Duodenal mucosa (tissue), 2 donors: ENCODE data around the gene CYBRD1.
A peak's percentile ranks its signal among the peaks of the same experiment; 100 is the strongest.

ENCODE experiments used
- H3K27ac ChIP-seq: one replicate; pipeline ENCODE4 v1.7.0; 2013; ENCODE audit warnings: low read depth, low read length
- H3K27me3 ChIP-seq, 2 donors: one replicate each; pipeline ENCODE4 v1.7.0; 2013; ENCODE audit warnings: low read length in 2 of 2, control low read depth in 1 of 2; ENCODE audit not compliant: insufficient read depth in 2 of 2, control insufficient read depth in 1 of 2
- H3K36me3 ChIP-seq, 2 donors: one replicate each; pipeline ENCODE4 v1.7.0; 2013; ENCODE audit warnings: low read length in 2 of 2, control low read depth in 1 of 2; ENCODE audit not compliant: insufficient read depth in 2 of 2, control insufficient read depth in 1 of 2
- H3K4me1 ChIP-seq, 2 donors: one replicate each; pipeline ENCODE4 v1.7.0; 2013; ENCODE audit warnings: low read length in 2 of 2, control low read depth in 1 of 2; ENCODE audit not compliant: insufficient read depth in 2 of 2, control insufficient read depth in 1 of 2
- H3K4me3 ChIP-seq, 2 donors: one replicate each; pipeline ENCODE4 v1.7.0; 2013; ENCODE audit warnings: low read length in 2 of 2, low read depth in 1 of 2
- H3K9ac ChIP-seq, 2 donors: one replicate each; pipeline ENCODE4 v1.7.0; 2013; ENCODE audit warnings: low read length in 2 of 2, low read depth in 1 of 2
- H3K9me3 ChIP-seq, 2 donors: one replicate each; pipeline ENCODE4 v1.7.0; 2013; ENCODE audit warnings: low read length in 2 of 2, control low read depth in 1 of 2; ENCODE audit not compliant: control insufficient read depth in 1 of 2

Gene CYBRD1, protein sequence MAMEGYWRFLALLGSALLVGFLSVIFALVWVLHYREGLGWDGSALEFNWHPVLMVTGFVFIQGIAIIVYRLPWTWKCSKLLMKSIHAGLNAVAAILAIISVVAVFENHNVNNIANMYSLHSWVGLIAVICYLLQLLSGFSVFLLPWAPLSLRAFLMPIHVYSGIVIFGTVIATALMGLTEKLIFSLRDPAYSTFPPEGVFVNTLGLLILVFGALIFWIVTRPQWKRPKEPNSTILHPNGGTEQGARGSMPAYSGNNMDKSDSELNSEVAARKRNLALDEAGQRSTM

DNA sequence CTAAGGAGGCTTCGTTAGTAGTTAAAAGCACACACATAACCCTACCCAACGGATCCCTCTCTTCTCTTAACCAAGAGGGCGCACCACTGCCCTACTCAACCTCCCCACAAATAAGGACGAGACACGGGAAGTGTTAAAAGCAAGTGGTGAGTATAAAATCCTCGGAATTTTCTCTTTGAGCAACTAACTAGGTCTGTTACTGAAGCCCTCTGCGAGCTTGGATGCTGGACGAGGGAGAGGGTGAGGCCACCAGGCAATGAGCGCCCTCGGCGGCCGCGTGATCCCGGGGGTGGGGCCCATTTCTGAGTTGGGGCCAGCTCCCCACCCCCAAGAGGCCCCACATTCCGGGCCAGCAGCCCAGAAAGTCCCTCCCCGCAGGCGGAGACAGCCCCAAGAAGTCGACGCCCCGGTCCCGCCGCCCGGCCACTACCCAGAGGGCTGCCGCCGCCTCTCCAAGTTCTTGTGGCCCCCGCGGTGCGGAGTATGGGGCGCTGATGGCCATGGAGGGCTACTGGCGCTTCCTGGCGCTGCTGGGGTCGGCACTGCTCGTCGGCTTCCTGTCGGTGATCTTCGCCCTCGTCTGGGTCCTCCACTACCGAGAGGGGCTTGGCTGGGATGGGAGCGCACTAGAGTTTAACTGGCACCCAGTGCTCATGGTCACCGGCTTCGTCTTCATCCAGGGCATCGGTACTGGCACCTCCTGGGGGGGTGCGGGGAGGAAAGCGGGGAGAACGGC is at the start of gene CYBRD1:
CYBRD1 (plus strand) TSS at position 423 of the 736 bp plus-strand sequence; CDS start at position 495, 72 bp downstream.
- Histone ChIP-seq H3K36me3 (no peaks in the 10 kb centered on the region), H3K27ac (peak within 1 kb of the TSS; percentile 88), H3K4me1 (peaks cover 5 to 11% of the 10 kb centered on the region in 2 donors), H3K27me3 (no peaks in the 10 kb centered on the region), H3K9ac (peak within 1 kb of the TSS; percentile 86 to 88), H3K9me3 (no peaks in the 10 kb centered on the region), H3K4me3 (peak within 1 kb of the TSS; percentile 92 to 94)

DNA sequence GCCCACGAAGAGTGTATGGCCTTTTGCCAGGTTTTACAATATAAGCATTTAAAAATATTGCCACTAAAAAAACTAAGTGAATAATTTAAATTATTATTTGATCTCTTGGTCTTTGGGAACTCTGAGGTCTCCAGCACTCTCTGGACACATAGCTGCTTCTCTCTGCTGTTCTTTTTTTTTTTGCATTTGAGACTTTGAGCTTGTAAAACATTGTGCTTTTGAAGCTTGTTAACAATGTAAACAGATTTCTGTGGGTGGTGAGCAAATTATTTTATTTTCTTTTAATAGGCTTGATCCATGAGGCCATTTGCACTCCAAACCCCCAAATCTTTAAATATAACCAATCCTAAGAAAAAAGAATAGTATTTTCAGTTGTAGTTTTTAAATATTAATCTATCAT is 46.3 kb upstream of the CYBRD1 start:
- peaks cover 15 to 23% of the 10 kb centered on the region in 2 donors for H3K36me3 ChIP-seq

DNA sequence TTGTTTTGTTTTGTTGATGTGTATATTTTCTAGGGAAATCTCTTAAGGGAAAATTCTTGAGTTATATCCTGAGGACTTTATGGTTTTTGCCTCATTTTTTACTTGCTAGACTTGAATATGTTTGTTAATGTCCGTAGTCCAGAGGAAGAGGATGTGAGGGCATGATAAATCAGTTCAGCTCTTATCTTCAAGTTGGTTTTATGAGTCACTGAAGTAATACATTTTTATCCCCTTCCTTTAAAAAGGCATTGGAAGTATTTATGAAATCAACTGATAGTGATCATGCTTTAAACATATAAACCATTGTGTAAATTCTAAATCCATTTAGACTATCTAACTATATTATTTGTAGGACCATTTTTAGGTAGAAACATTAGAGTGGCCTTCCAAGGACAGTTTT is 43.9 kb upstream of the CYBRD1 start:
- Histone ChIP-seq H3K9ac (no peak overlapping the region), H3K9me3 (no peaks in the 10 kb centered on the region), H3K4me3 (no peak overlapping the region), H3K27me3 (no peaks in the 10 kb centered on the region), H3K4me1 (peaks cover 0 to 7% of the 10 kb centered on the region in 2 donors), H3K36me3 (peaks cover 13 to 21% of the 10 kb centered on the region in 2 donors), H3K27ac (no peak overlapping the region)

More for the DNA sequence above, 46.3 kb upstream of the CYBRD1 start:
- Histone ChIP-seq H3K27ac (no peak overlapping the region), H3K9ac (no peak overlapping the region), H3K4me3 (no peak overlapping the region), H3K27me3 (no peaks in the 10 kb centered on the region), H3K4me1 (peaks cover 0 to 7% of the 10 kb centered on the region in 2 donors), H3K9me3 (no peaks in the 10 kb centered on the region)

DNA sequence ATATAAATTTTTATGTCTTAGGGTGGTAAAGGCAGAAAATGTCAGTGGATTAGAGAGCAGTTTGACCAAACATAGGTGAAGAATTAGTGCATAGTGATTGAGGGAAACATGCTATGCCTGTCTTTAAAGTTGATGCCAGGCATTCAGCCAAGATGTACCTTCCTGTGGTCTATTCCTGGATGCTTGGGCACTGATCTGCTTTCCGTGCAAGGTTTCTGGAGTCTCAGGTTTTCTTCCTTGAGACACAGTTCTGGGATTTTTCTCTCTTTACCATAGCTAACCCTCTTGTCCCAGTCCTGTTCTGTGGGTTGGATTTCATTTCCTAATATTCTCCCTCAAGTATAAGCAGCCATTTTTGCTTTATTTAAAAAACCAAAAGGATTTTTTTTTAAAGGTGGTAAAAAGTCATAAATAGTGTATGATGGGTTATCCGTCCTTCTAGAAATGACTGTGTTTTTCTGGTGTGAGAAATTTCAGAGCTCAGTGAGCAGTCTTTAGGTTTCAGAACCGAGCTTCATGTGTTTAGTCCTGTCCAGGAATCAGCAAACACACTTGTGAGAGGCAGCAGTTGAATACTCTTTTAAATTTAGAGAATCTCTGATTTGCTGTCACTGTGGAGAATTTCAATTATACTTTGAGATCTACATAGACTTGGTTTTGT is 43.0 kb upstream of the CYBRD1 start:
- Histone ChIP-seq H3K4me1 (peaks cover 0 to 7% of the 10 kb centered on the region in 2 donors), H3K9ac (no peak overlapping the region), H3K27ac (no peak overlapping the region), H3K27me3 (no peaks in the 10 kb centered on the region), H3K36me3 (peaks cover 9 to 14% of the 10 kb centered on the region in 2 donors), H3K9me3 (no peaks in the 10 kb centered on the region), H3K4me3 (no peak overlapping the region)

DNA sequence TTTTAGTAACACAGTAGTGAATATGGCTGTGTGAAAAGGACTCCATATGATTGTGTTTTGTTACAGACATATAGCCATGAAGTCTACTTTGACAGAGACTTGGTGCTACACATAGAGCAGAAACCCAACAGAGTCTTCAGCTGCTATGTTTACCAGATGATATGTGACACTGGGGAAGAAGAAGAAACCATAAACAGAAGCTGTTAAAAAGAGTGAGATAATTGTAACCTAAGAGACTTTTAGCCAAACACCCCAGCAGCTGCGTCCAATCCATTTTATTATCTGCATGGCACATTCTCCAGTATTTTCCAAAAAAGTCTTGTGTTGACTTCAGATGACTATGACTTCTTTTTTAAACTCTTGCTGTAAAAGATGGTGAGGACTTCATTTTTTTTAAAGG is 41.4 kb upstream of the CYBRD1 start:
- H3K27me3 ChIP-seq = no peaks in the 10 kb centered on the region
- no peak overlapping the region for H3K27ac ChIP-seq
- H3K9me3 ChIP-seq = no peaks in the 10 kb centered on the region
- no peak overlapping the region for H3K9ac ChIP-seq
- peaks cover 0 to 13% of the 10 kb centered on the region in 2 donors for H3K4me1 ChIP-seq
- peaks cover 8 to 14% of the 10 kb centered on the region in 2 donors for H3K36me3 ChIP-seq
- H3K4me3 ChIP-seq = no peak overlapping the region

DNA sequence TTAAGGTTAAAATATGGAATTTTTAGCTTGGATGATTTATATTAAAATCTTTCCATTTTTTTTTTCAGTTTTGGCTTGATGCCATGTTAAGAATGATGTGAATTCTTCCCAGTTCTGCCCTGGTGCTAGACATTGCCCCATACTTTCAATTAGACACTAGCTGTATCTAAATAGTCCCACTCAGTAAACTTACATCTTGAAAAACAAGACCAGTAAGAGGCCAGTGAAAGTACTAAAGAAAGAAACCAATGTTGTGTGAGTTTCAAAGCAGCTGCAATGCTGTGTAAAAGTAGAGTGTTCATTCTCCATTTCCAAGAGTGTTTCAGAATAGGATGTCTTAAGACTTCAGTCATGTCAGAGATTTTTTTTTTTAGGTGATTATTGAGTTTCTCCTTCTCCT is 40.0 kb upstream of the CYBRD1 start:
- Histone ChIP-seq H3K27ac (no peak overlapping the region), H3K4me3 (no peak overlapping the region), H3K27me3 (no peaks in the 10 kb centered on the region), H3K4me1 (peaks cover 0 to 13% of the 10 kb centered on the region in 2 donors), H3K36me3 (peaks cover 8 to 12% of the 10 kb centered on the region in 2 donors), H3K9ac (no peak overlapping the region), H3K9me3 (no peaks in the 10 kb centered on the region)

DNA sequence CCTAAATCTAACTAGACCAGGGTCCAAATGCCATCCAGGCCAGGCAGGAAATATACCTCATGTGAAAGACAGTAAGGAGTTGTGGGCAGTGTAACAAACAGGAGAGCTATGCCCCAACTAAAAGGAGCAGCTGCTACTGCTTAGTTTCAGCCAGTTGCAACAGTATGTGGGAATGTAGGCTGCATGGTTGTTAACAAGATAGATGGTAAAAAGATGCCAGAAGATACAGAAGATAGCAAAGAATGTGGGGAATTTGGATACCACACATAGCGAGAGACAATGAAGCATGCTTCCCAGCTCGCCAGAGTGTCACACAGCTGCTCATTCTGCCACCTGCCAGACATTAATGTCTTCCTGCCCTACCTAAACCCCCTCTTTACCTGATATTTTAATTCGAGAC is 39.4 kb upstream of the CYBRD1 start:
- H3K36me3 ChIP-seq = peaks cover 8 to 12% of the 10 kb centered on the region in 2 donors
- no peak overlapping the region for H3K9ac ChIP-seq
- no peaks in the 10 kb centered on the region for H3K27me3 ChIP-seq
- H3K27ac ChIP-seq = no peak overlapping the region
- H3K4me1 ChIP-seq = peaks cover 0 to 13% of the 10 kb centered on the region in 2 donors
- no peak overlapping the region for H3K4me3 ChIP-seq
- no peaks in the 10 kb centered on the region for H3K9me3 ChIP-seq

DNA sequence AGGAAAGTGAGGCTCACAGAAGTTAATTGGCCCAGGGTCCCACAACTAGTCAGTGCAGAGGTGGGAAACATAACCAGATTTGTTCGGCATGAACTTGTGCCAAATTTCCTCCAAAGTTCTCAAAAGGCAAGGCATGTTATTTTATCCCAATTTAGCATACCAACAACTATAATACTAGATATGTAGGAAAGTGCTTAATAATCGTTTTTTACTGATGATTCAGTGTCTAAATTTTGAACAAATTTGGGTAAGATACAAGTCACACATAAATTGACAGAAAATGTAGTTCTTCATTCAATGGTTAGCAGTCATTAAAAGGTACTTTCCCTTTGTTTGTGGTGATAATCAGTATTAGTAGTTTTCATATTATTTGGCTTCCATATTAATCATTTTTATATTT is 38.5 kb upstream of the CYBRD1 start:
- Histone ChIP-seq H3K9ac (no peak overlapping the region), H3K27ac (no peak overlapping the region), H3K36me3 (peaks cover 8 to 12% of the 10 kb centered on the region in 2 donors), H3K4me1 (peaks cover 6 to 16% of the 10 kb centered on the region in 2 donors), H3K9me3 (no peaks in the 10 kb centered on the region), H3K4me3 (no peak overlapping the region), H3K27me3 (no peaks in the 10 kb centered on the region)

DNA sequence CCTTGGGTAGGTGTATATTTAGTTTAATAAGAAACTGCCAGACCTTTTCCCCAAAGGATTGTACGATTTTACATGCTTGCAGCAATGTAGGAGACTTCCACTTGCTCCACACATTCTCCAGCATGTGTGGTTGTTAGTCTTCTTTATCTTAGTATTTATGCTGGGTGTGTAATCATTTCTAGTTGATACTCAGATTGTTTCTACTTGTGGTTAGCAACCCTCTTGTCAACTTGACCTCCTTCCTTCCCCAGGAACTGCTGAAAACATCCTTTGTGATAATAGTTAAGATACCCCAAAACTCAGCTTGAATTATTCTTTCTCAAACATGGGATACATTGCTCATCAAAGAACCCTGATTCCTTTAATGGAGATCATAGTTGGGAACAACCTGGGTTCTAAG is 37.2 kb upstream of the CYBRD1 start:
- Histone ChIP-seq H3K36me3 (peaks cover 8 to 9% of the 10 kb centered on the region in 2 donors), H3K4me3 (no peak overlapping the region), H3K9me3 (no peaks in the 10 kb centered on the region), H3K27me3 (no peaks in the 10 kb centered on the region), H3K9ac (no peak overlapping the region), H3K27ac (no peak overlapping the region), H3K4me1 (peaks cover 6 to 17% of the 10 kb centered on the region in 2 donors)

DNA sequence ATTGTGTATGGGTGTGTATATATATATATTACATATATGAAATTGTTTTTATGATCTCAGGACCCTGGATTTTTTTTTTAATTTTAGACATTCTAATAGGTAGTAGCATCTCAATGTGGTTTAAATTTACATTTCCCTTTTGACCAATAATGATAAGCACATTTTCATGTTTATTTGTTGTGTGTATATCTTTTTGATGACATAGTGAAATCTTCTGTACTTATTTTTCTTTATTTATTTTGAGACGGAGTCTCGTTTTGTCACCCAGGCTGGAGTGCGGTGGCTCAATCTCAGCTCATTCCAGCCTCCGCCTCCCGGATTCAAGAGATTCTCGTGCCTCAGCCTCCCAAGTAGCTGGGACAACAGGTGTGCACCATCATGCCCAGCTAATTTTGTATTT is 35.1 kb upstream of the CYBRD1 start:
- Histone ChIP-seq H3K27ac (no peak overlapping the region), H3K27me3 (no peaks in the 10 kb centered on the region)

More for the DNA sequence above, 35.1 kb upstream of the CYBRD1 start:
- H3K4me1 ChIP-seq = peaks cover 6 to 28% of the 10 kb centered on the region in 2 donors
- peaks cover 0 to 5% of the 10 kb centered on the region in 2 donors for H3K36me3 ChIP-seq
- H3K9me3 ChIP-seq = no peaks in the 10 kb centered on the region
- no peak overlapping the region for H3K4me3 ChIP-seq
- H3K9ac ChIP-seq = no peak overlapping the region
